ENCODE measurements around the gene CAMTA1.

GRCh38 chr1:7434566-7434965, 649.3 kb downstream of the CAMTA1 start:
- TF ChIP-seq CTCF (IDR thresholded peaks at IDR 0.05; ENCODE audit: borderline replicate concordance, extremely low read depth, low read length, poor library complexity, severe bottlenecking) = no peak
- TF ChIP-seq EZH2 (IDR thresholded peaks at IDR 0.05; ENCODE audit: borderline replicate concordance, low read depth, low read length, severe bottlenecking) = no peak

Measured in DND-41 (cell line).